Caco-2 (cell line): ENCODE data around the gene CRAT. TPM values are rescaled to one million over a fixed set of nuclear protein-coding genes. Genes with fewer than 3 reads are reported as not detected.

Experiments
- BruUV-seq: library from RNA; stranded (reverse); fragments of 400-500 nt; replicated peaks from 2 replicates; lab custom pipeline; 2021; lab: Mats Ljungman, UMichigan
- CTCF ChIA-PET: fragments of 300-600 bp; sonication (Branson Sonifier 250); formaldehyde crosslinking; loops from one replicate; lab custom pipeline; 2022; ENCODE audit warnings: antibody characterized with exemption; lab: Charles Lee
- POLR2A ChIA-PET: fragments of 300-600 bp; sonication (Branson Sonifier 250); formaldehyde crosslinking; loops from one replicate; lab custom pipeline; 2022; ENCODE audit warnings: antibody characterized with exemption; lab: Charles Lee
- DNase-seq, 2 experiments: peaks; one replicate each; pipeline versions ENCODE4 v3.0.0 to v3.0.0-alpha.2; 2020 to 2022
- H3K27me3 ChIP-seq: replicated peaks from 2 replicates; pipeline ENCODE4 v1.6.0; 2011; ENCODE audit warnings: low read length; ENCODE audit not compliant: control insufficient read depth, insufficient read depth
- H3K36me3 ChIP-seq: 2 replicates; pipeline ENCODE4 v1.5.1; 2011; ENCODE audit warnings: low read length; ENCODE audit not compliant: control insufficient read depth, insufficient read depth
- H3K4me1 ChIP-seq: fragments of 250-450 bp; sonication (Bioruptor Pico); 2 replicates; pipeline ENCODE4 v1.5.1; 2020; ENCODE audit warnings: mild to moderate bottlenecking
- H3K4me3 ChIP-seq: 2 replicates; pipeline ENCODE4 v1.5.1; 2011; ENCODE audit warnings: low read depth, mild to moderate bottlenecking, control low read depth, low read length
- H3K9me3 ChIP-seq: fragments of 250-450 bp; sonication (Bioruptor Pico); 2 replicates; pipeline ENCODE4 v1.5.1; 2020; ENCODE audit warnings: mild to moderate bottlenecking, moderate library complexity
- H3K27ac Mint-ChIP-seq: one replicate; pipeline ENCODE4 v1.8.0; 2022; ENCODE audit warnings: mixed read lengths; ENCODE audit not compliant: unreplicated experiment
- H3K27me3 Mint-ChIP-seq: one replicate; pipeline ENCODE4 v1.8.0; 2022; ENCODE audit warnings: mixed read lengths; ENCODE audit not compliant: insufficient read depth, unreplicated experiment
- H3K36me3 Mint-ChIP-seq: one replicate; pipeline ENCODE4 v1.8.0; 2022; ENCODE audit warnings: mild to moderate bottlenecking, mixed read lengths; ENCODE audit not compliant: insufficient read depth, unreplicated experiment
- H3K4me1 Mint-ChIP-seq: one replicate; pipeline ENCODE4 v1.8.0; 2022; ENCODE audit warnings: low read depth, mixed read lengths; ENCODE audit not compliant: unreplicated experiment
- H3K4me3 Mint-ChIP-seq: one replicate; pipeline ENCODE4 v1.8.0; 2022; ENCODE audit warnings: mild to moderate bottlenecking, moderate library complexity, mixed read lengths; ENCODE audit not compliant: unreplicated experiment
- H3K9me3 Mint-ChIP-seq: one replicate; pipeline ENCODE4 v1.8.0; 2022; ENCODE audit warnings: mixed read lengths; ENCODE audit not compliant: unreplicated experiment
- intact Hi-C: fragments of 100-400 bp; cut with micrococcal nuclease; formaldehyde crosslinking; loops from one replicate; pipeline ENCODE4 v1.10.0; 2022; ENCODE audit not compliant: unreplicated experiment
- total RNA-seq: library from RNA; stranded (reverse); gene quantifications from 2 replicates; pipeline ENCODE4 v1.2.3, GENCODE V29; 2022
- TF ChIP-seq, protein P1 (sequence below), 2 experiments: fragments of 200-600 bp in 1 of 2; IDR thresholded peaks; 1 replicate in 1 of 2; 2 replicates in 1 of 2; pipeline versions ENCODE4 v1.5.1 to v1.8.0; 2011 to 2022; ENCODE audit warnings: antibody characterized with exemption in 1 of 2, control low read depth in 1 of 2, inconsistent platforms in 1 of 2, low read depth in 1 of 2, low read length in 1 of 2, mild to moderate bottlenecking in 1 of 2, moderate library complexity in 1 of 2; ENCODE audit not compliant: insufficient read depth in 1 of 2, severe bottlenecking in 1 of 2, unreplicated experiment in 1 of 2

Gene CRAT
- total RNA-seq, 1 experiment from 2014 or later = 20.7 TPM

DNA sequence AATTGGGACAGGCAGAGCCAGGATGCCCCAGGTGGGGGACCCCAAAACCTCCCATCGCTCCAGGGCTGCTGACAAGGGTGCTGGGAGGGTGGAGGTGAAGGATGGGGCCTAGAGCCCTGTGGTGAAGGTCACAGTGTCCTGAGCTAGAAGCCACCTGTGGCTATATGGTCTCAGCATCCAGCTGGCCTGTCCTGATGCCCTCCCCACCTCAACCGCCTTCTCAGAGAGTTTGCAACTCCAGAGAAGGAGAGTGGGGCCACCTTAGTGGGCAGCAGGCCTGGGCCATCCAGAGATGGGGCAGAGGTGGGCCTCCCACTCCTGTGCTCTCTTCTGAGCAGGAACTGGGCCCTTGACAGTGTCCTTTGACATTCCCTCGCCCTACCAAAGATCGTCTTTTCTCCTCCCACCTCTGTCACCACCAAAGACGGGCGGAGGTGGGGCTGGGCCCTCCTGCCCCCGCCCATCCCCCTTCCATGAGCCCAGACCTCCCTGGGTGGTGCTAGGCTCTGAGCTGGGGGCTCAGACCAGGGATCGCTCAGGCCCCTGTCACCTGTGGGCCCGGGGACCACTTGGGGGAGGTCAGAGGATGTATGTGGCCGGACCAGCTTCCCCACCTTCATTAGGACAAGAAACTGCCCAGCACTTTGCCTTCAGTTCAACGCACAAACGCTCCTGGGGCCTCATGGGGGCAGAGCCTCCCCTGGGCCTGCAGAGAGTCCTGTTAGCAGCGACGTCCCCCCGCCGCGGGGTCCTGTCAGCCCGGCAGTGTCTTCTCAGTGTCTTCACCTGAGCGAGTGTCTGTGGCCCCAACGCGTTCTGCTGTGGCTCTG, 39.7 kb downstream of the CRAT start:
- Histone ChIP-seq H3K9me3 (no peaks in the 10 kb centered on the region), H3K4me3 (no peak overlapping the region), H3K36me3 (no peaks in the 10 kb centered on the region), H3K4me1 (no peaks in the 10 kb centered on the region; the same call in 1 of the 2 replicates), H3K27me3 (no peaks in the 10 kb centered on the region)
- Mint-ChIP-seq H3K36me3 (peaks cover 17% of the 10 kb centered on the region), H3K9me3 (no peaks in the 10 kb centered on the region), H3K4me3 (no peak overlapping the region), H3K27me3 (no peaks in the 10 kb centered on the region), H3K27ac (no peak overlapping the region), H3K4me1 (no peaks in the 10 kb centered on the region)
- no peak for DNase-seq
- no TSS peak for BruUV-seq
- CTCF ChIA-PET = no interaction called here
- TF ChIP-seq, protein P1, sequence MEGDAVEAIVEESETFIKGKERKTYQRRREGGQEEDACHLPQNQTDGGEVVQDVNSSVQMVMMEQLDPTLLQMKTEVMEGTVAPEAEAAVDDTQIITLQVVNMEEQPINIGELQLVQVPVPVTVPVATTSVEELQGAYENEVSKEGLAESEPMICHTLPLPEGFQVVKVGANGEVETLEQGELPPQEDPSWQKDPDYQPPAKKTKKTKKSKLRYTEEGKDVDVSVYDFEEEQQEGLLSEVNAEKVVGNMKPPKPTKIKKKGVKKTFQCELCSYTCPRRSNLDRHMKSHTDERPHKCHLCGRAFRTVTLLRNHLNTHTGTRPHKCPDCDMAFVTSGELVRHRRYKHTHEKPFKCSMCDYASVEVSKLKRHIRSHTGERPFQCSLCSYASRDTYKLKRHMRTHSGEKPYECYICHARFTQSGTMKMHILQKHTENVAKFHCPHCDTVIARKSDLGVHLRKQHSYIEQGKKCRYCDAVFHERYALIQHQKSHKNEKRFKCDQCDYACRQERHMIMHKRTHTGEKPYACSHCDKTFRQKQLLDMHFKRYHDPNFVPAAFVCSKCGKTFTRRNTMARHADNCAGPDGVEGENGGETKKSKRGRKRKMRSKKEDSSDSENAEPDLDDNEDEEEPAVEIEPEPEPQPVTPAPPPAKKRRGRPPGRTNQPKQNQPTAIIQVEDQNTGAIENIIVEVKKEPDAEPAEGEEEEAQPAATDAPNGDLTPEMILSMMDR (IDR thresholded peaks at IDR 0.05; ENCODE audit: insufficient read depth in 1 of 2, low read depth in 1 of 2, low read length in 1 of 2, severe bottlenecking in 1 of 2, unreplicated experiment in 1 of 2) = no peak
- intact Hi-C loops = no loop called here
- POLR2A ChIA-PET = no interaction called here

DNA sequence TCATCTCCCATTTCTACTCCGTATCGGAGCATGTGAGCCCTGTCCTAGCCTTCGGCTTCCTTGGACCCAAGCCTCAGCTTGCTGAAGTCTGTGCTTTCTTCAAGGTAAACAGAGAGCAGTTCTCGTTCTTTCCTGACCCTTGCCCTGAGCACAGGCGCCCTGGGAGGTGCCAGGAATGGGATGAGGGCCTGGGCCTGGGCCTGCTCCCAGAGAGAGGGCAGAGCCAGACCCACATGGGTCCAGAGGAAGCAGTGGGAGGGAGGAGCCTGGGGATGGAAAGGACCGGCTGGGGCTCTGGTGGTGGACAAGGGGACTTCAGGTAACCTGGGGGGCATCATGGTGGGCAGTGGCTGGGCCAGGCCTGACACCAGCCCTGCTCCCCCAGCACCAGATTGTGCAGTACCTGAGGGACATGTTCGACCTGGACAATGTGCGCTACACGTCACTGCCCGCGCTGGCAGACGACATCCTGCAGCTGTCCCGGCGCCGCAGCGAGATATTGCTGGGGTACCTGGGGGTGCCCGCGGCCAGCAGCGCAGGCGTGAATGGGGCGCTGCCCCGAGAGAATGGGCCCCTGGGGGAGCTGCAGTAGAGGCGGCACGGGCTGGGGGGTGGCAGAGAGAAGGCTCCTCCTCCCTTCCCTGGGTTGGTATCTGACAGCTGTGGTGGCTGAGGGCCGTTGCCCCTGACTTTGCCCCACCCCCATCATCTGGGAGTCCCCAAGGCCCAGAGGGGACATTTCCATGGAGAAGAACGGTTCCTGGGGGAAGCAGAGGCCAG, 40.5 kb downstream of the CRAT start:
- peaks cover 25% of the 10 kb centered on the region for H3K36me3 Mint-ChIP-seq
- no peak overlapping the region for H3K4me3 Mint-ChIP-seq
- no TSS peak for BruUV-seq
- ChIA-PET CTCF (interaction anchor here (0.6 kb wide), 1 partner anchor 52 kb away, joined by 3 read pairs; no protein-coding TSS in a partner anchor), POLR2A (interaction anchor here (1.1 kb wide), 1 partner anchor 42 kb away, joined by 3 read pairs; the partner anchor contains the start of gene SH3GLB2)
- peak in 1 of 2 experiments; percentile 35 for DNase-seq
- Histone ChIP-seq H3K27me3 (no peaks in the 10 kb centered on the region), H3K4me1 (no peaks in the 10 kb centered on the region), H3K9me3 (no peaks in the 10 kb centered on the region), H3K36me3 (no peaks in the 10 kb centered on the region), H3K4me3 (no peak overlapping the region)
- no peak overlapping the region for H3K27ac Mint-ChIP-seq
- no peaks in the 10 kb centered on the region for H3K27me3 Mint-ChIP-seq
- TF ChIP-seq, protein P1 (IDR thresholded peaks at IDR 0.05; ENCODE audit: insufficient read depth in 1 of 2, low read depth in 1 of 2, low read length in 1 of 2, severe bottlenecking in 1 of 2, unreplicated experiment in 1 of 2) = no peak
- intact Hi-C loops = no loop called here
- no peaks in the 10 kb centered on the region for H3K9me3 Mint-ChIP-seq
- no peaks in the 10 kb centered on the region for H3K4me1 Mint-ChIP-seq
